ENCODE results near the gene FOXE3. TPM values are rescaled to one million over a fixed set of nuclear protein-coding genes. Genes with fewer than 3 reads are reported as not detected.

FOXE3 gene
- not detected in 2 replicates for total RNA-seq

DNA sequence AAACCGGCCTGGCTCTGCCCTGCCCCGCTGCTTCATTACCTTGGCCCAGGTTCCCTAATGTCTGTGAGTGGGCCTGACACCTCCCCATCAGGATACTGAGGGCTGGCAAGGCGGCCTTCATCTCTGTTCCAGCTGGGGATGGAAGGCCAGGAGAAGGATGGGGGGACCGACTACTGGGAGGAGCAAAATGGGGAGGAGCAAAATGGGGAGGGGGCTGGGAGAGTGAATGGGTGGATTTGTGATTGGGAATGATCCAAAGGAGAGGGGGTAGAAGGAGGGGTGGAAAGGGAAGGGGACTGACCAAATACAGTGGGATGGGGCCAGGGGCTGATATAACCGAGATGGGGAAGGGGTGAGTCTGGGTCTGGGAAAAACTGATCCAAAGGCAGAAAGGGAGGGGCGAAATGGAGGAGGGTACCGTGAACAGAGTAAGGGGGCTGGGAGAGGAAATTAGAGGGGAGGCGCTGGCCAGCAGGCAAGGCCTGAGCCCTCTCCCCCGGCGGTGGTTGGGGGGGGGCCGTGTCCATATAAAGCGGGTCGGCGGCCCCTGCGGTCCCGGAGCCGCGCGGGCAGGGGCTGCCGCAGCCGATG, at the start of gene FOXE3:
FOXE3 (plus strand) TSS at position 558 of the 591 bp plus-strand sequence; CDS start at position 589, 31 bp downstream.

DNA sequence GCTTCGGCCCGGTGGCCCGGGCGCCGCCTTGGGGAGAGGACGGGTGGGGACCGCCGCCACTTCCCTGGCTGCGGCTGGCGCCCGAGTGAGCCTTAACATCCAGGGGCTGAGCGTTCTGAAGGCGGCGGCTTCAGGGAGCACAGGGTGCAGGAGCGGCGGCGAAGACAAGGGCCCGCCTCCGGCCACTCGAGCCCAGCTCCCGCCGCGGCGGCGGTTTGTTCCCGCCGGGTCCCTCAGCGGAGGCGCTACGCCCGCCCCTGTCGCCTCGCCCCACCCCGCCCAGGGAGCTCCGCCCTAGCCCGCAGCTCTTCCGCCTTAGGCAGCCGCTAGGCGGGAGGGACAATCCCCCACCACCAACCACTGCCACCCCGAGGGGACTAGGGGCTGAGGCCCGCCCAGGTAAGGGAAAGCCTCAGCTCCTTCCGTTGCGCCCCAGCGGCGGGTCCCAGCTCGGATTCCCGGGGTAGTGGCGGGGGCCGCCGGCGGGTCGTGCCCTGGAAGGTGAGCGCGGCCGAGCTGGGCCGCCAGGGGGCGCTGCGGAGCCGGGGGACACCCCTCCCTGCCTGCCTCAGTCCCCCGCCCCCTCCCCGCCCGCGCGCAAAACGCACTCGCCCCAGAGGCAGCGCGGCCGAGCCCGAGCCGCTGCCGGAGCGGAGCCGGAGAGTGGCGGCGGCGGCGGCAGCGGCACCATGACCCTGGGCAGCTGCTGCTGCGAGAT, 21.5 kb downstream of the FOXE3 start, which contains the start of gene FOXD2:
FOXD2 (plus strand) TSS at position 598 of the 718 bp plus-strand sequence; CDS start at position 690, 92 bp downstream.

Other genes with a start within 250 kb of the FOXE3 start
- 0.16 TPM in 1 of 2 replicates, not detected in the other for gene PDZK1IP1, start 226.2 kb upstream of the FOXE3 start, total RNA-seq
- gene TAL1, start 184.1 kb upstream of the FOXE3 start, total RNA-seq = 22.8 and 47.3 TPM in 2 replicates
- 7.0 and 7.7 TPM in 2 replicates for gene STIL, start 102.1 kb upstream of the FOXE3 start, total RNA-seq
- 55.2 and 121 TPM in 2 replicates for gene CMPK1, start 82.5 kb upstream of the FOXE3 start, total RNA-seq
- under 0.01 and 0.06 TPM in 2 replicates for gene FOXD2, start 21.8 kb downstream of the FOXE3 start, total RNA-seq

All from bladder microvascular endothelial cell (primary cell).